HepG2 (cell line): ENCODE measurements around the gene UBQLN4. TPM values are rescaled to one million over a fixed set of nuclear protein-coding genes. Genes with fewer than 3 reads are reported as not detected.

Experiments used
- CCDC6 ChIP-seq: sonication (generic); formaldehyde crosslinking; IDR thresholded peaks from 2 replicates; pipeline ENCODE4 v1.8.1; 2022; ENCODE audit warnings: mild to moderate bottlenecking, missing genetic modification reagents, moderate library complexity
- FIP1L1 ChIP-seq: fragments of 200-400 bp; formaldehyde crosslinking; IDR thresholded peaks from 2 replicates; pipeline ENCODE4 v1.6.1; 2018; ENCODE audit warnings: low read depth, mild to moderate bottlenecking, low read length, moderate library complexity, borderline replicate concordance; ENCODE audit not compliant: insufficient read depth
- MBNL3 ChIP-seq: fragments of 250-450 bp; sonication (Bioruptor Pico); conservative IDR thresholded peaks from 2 replicates; pipeline ENCODE4 v1.8.0; 2022; ENCODE audit warnings: mild to moderate bottlenecking, inconsistent platforms
- NFYB ChIP-seq: sonication (generic); formaldehyde crosslinking; IDR thresholded peaks from 2 replicates; pipeline ENCODE4 v1.4.0; 2020; ENCODE audit warnings: missing genetic modification reagents
- PAX8 ChIP-seq: sonication (generic); formaldehyde crosslinking; IDR thresholded peaks from 2 replicates; pipeline ENCODE4 v1.8.0; 2022; ENCODE audit warnings: mild to moderate bottlenecking, missing genetic modification reagents, borderline replicate concordance
- ZBTB3 ChIP-seq: sonication (generic); formaldehyde crosslinking; IDR thresholded peaks from 2 replicates; pipeline ENCODE4 v1.4.0; 2020; ENCODE audit warnings: low read depth, mild to moderate bottlenecking, moderate library complexity, missing genetic modification reagents, borderline replicate concordance
- ZSCAN25 ChIP-seq: sonication (generic); formaldehyde crosslinking; IDR thresholded peaks from 2 replicates; pipeline ENCODE4 v1.8.0; 2022; ENCODE audit warnings: mild to moderate bottlenecking, missing genetic modification reagents
- ZSCAN30 ChIP-seq: sonication (generic); formaldehyde crosslinking; IDR thresholded peaks from 2 replicates; pipeline ENCODE4 v1.5.0; 2020; ENCODE audit warnings: mild to moderate bottlenecking, missing genetic modification reagents
- polyA plus RNA-seq, 8 experiments: library from polyadenylated mRNA; depleted of rRNA in 3 of 8; stranded (reverse) in 7 of 8; unstranded in 1 of 8; fragments of >200 nt; fragmentation: Illumina TruSeq in 4 of 8; extraction: Trizol in 4 of 8; gene quantifications; 2 replicates each; pipeline versions ENCODE4 v1.2.1 to v1.2.3, GENCODE V29; 2011 to 2016; ENCODE audit warnings: low read depth in 4 of 8, missing spikeins in 1 of 8, mixed read lengths in 1 of 8; ENCODE audit not compliant: insufficient read depth in 1 of 8
- total RNA-seq, 5 experiments: library from RNA; depleted of rRNA; stranded (reverse); fragments of >200 nt; fragmentation: Illumina TruSeq; extraction: Trizol; gene quantifications; 2 replicates each; pipeline ENCODE4 v1.2.3, GENCODE V29; 2016; ENCODE audit warnings: low read depth in 1 of 5
- TF ChIP-seq, protein P1 (sequence below): IDR thresholded peaks from 2 replicates; pipeline ENCODE4 v1.6.1; 2016; ENCODE audit warnings: missing compliant biosample characterization, missing genetic modification reagents, borderline replicate concordance
- TF ChIP-seq, protein P2 (sequence below): sonication (generic); formaldehyde crosslinking; IDR thresholded peaks from 2 replicates; pipeline ENCODE4 v1.9.0; 2021; ENCODE audit warnings: missing genetic modification reagents, borderline replicate concordance
- TF ChIP-seq, protein P3 (sequence below): sonication (generic); formaldehyde crosslinking; IDR thresholded peaks from 2 replicates; pipeline ENCODE4 v1.5.1; 2020; ENCODE audit warnings: missing genetic modification reagents, mild to moderate bottlenecking, borderline replicate concordance
- TF ChIP-seq, protein P4 (sequence below): sonication (generic); formaldehyde crosslinking; IDR thresholded peaks from 2 replicates; pipeline ENCODE4 v1.5.0; 2020; ENCODE audit warnings: mild to moderate bottlenecking, missing genetic modification reagents
- TF ChIP-seq, protein P5 (sequence below): sonication (generic); formaldehyde crosslinking; conservative IDR thresholded peaks from 2 replicates; pipeline ENCODE4 v1.4.0; 2020; ENCODE audit warnings: missing genetic modification reagents

The UBQLN4 gene
- total and polyA plus RNA-seq, 2 of the 13 experiments (the other 11 are each of a cell fraction or from before 2014, with no cell fraction given) = 31.5 to 39.8 TPM

DNA sequence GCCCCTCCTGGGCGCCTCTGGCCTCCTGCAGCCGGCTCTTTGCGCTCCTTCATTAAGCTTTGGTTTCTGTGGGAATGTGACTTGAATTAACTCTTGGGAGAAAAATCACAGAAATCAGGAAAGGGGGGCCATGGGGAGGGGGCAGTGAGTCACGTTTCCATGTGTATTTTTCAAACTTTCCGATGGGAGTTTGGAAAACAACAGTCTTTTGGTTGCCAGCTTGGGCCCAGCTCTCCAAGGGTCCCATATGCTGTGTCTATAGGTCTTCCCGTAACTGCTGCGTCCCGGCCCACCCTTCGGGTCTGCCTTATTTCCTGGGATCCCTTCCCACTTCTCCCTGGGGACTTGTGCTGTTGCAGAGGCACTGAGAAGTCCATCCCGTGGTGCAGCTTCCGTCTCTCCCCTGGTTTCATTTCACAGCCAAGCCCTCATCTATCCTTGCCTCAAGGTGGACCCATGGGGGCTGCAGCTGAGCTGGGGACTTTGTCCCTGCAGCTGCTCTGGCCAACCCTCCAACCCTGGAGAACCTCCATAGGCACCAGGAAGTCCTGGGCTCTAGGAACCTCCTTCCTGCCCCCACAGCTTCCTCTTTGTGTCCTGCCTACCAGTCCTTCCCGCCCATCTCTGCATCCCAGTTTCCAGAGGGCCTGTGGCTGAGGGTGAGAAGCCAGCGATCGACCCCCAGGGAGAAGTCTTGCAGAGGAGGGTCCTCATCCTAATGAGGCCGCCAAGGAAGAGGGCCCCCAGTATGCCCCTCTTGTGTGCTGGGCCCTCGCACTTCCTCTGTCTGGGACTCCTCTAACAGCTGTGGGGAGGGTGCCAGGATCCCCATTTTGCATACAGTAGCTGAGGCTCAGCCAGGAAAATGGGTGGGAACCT, 49.3 kb upstream of the UBQLN4 start (continued):
- TF ChIP-seq, protein P1, sequence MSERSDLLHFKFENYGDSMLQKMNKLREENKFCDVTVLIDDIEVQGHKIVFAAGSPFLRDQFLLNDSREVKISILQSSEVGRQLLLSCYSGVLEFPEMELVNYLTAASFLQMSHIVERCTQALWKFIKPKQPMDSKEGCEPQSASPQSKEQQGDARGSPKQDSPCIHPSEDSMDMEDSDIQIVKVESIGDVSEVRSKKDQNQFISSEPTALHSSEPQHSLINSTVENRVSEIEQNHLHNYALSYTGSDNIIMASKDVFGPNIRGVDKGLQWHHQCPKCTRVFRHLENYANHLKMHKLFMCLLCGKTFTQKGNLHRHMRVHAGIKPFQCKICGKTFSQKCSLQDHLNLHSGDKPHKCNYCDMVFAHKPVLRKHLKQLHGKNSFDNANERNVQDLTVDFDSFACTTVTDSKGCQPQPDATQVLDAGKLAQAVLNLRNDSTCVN (CRISPR knock-in tag) = no peak
- TF ChIP-seq NFYB (CRISPR knock-in tag) (no peak), PAX8 (CRISPR knock-in tag) (no peak), ZSCAN25 (CRISPR knock-in tag) (no peak), MBNL3 (CRISPR knock-in tag) (no peak), FIP1L1 (no peak), ZBTB3 (CRISPR knock-in tag) (no peak), ZSCAN30 (CRISPR knock-in tag) (no peak), CCDC6 (CRISPR knock-in tag) (no peak)
- TF ChIP-seq, protein P2, sequence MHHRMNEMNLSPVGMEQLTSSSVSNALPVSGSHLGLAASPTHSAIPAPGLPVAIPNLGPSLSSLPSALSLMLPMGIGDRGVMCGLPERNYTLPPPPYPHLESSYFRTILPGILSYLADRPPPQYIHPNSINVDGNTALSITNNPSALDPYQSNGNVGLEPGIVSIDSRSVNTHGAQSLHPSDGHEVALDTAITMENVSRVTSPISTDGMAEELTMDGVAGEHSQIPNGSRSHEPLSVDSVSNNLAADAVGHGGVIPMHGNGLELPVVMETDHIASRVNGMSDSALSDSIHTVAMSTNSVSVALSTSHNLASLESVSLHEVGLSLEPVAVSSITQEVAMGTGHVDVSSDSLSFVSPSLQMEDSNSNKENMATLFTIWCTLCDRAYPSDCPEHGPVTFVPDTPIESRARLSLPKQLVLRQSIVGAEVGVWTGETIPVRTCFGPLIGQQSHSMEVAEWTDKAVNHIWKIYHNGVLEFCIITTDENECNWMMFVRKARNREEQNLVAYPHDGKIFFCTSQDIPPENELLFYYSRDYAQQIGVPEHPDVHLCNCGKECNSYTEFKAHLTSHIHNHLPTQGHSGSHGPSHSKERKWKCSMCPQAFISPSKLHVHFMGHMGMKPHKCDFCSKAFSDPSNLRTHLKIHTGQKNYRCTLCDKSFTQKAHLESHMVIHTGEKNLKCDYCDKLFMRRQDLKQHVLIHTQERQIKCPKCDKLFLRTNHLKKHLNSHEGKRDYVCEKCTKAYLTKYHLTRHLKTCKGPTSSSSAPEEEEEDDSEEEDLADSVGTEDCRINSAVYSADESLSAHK (CRISPR knock-in tag) = no peak
- TF ChIP-seq, protein P3, sequence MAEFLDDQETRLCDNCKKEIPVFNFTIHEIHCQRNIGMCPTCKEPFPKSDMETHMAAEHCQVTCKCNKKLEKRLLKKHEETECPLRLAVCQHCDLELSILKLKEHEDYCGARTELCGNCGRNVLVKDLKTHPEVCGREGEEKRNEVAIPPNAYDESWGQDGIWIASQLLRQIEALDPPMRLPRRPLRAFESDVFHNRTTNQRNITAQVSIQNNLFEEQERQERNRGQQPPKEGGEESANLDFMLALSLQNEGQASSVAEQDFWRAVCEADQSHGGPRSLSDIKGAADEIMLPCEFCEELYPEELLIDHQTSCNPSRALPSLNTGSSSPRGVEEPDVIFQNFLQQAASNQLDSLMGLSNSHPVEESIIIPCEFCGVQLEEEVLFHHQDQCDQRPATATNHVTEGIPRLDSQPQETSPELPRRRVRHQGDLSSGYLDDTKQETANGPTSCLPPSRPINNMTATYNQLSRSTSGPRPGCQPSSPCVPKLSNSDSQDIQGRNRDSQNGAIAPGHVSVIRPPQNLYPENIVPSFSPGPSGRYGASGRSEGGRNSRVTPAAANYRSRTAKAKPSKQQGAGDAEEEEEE (CRISPR knock-in tag) = no peak
- TF ChIP-seq, protein P4, sequence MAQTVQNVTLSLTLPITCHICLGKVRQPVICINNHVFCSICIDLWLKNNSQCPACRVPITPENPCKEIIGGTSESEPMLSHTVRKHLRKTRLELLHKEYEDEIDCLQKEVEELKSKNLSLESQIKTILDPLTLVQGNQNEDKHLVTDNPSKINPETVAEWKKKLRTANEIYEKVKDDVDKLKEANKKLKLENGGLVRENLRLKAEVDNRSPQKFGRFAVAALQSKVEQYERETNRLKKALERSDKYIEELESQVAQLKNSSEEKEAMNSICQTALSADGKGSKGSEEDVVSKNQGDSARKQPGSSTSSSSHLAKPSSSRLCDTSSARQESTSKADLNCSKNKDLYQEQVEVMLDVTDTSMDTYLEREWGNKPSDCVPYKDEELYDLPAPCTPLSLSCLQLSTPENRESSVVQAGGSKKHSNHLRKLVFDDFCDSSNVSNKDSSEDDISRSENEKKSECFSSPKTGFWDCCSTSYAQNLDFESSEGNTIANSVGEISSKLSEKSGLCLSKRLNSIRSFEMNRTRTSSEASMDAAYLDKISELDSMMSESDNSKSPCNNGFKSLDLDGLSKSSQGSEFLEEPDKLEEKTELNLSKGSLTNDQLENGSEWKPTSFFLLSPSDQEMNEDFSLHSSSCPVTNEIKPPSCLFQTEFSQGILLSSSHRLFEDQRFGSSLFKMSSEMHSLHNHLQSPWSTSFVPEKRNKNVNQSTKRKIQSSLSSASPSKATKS (CRISPR knock-in tag) = no peak
- TF ChIP-seq, protein P5, sequence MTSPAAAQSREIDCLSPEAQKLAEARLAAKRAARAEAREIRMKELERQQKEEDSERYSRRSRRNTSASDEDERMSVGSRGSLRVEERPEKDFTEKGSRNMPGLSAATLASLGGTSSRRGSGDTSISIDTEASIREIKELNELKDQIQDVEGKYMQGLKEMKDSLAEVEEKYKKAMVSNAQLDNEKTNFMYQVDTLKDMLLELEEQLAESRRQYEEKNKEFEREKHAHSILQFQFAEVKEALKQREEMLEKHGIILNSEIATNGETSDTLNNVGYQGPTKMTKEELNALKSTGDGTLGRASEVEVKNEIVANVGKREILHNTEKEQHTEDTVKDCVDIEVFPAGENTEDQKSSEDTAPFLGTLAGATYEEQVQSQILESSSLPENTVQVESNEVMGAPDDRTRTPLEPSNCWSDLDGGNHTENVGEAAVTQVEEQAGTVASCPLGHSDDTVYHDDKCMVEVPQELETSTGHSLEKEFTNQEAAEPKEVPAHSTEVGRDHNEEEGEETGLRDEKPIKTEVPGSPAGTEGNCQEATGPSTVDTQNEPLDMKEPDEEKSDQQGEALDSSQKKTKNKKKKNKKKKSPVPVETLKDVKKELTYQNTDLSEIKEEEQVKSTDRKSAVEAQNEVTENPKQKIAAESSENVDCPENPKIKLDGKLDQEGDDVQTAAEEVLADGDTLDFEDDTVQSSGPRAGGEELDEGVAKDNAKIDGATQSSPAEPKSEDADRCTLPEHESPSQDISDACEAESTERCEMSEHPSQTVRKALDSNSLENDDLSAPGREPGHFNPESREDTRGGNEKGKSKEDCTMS (CRISPR knock-in tag) = no peak
